Panc1 (cell line): ENCODE results near the gene MORF4L2. TPM values are rescaled to one million over a fixed set of nuclear protein-coding genes. Genes with fewer than 3 reads are reported as not detected.

Experiments
- ATAC-seq: fragments of 200-7000 bp; cut with Tn5 transposase; 2 replicates; pipeline ENCODE4 v1.9.1; 2020; ENCODE audit warnings: mild to moderate bottlenecking, moderate library complexity
- BruUV-seq: library from RNA; stranded (reverse); fragments of 400-500 nt; replicated peaks from 2 replicates; lab custom pipeline; 2021; lab: Mats Ljungman, UMichigan
- CTCF ChIA-PET: fragments of 300-600 bp; sonication (Branson Sonifier 250); formaldehyde crosslinking; loops from one replicate; lab custom pipeline; 2022; ENCODE audit warnings: antibody characterized with exemption; lab: Charles Lee
- POLR2A ChIA-PET: fragments of 300-600 bp; sonication (Branson Sonifier 250); formaldehyde crosslinking; loops from one replicate; lab custom pipeline; 2022; ENCODE audit warnings: antibody characterized with exemption; lab: Charles Lee
- DNase-seq: peaks from one replicate; pipeline ENCODE4 v3.0.0-alpha.2; 2010; ENCODE audit warnings: low read depth, low spot score
- H3K27ac ChIP-seq: 2 replicates; pipeline ENCODE4 v1.5.1; 2011; ENCODE audit warnings: mild to moderate bottlenecking, low read length, inconsistent platforms
- H3K27me3 ChIP-seq: fragments of 200-500 bp; sonication (Bioruptor generic); 2 replicates; pipeline ENCODE4 v1.6.0; 2014; ENCODE audit warnings: low read length, inconsistent platforms; ENCODE audit not compliant: control insufficient read depth, insufficient read depth
- H3K36me3 ChIP-seq: fragments of 200-500 bp; sonication (Bioruptor generic); 2 replicates; pipeline ENCODE4 v1.5.1; 2014; ENCODE audit warnings: inconsistent platforms, mild to moderate bottlenecking, low read length, moderate library complexity; ENCODE audit not compliant: control insufficient read depth, insufficient read depth
- H3K4me1 ChIP-seq: 2 replicates; pipeline ENCODE4 v1.5.1; 2011; ENCODE audit warnings: inconsistent platforms, mild to moderate bottlenecking, low read length, moderate library complexity; ENCODE audit not compliant: control insufficient read depth, insufficient read depth
- H3K4me3 ChIP-seq, 2 experiments: 2 replicates each; pipeline ENCODE4 v1.5.1; 2011 to 2012; ENCODE audit warnings: low read depth in 2 of 2, low read length in 2 of 2, mild to moderate bottlenecking in 2 of 2, inconsistent platforms in 1 of 2, moderate library complexity in 1 of 2
- H3K9me3 ChIP-seq: fragments of 200-500 bp; sonication (Bioruptor generic); 2 replicates; pipeline ENCODE4 v1.5.1; 2014; ENCODE audit warnings: low read depth, mild to moderate bottlenecking, inconsistent platforms, low read length, moderate library complexity; ENCODE audit not compliant: control insufficient read depth, insufficient read depth
- CTCF ChIP-seq: fragments of 450-650 bp; IDR thresholded peaks from 2 replicates; pipeline ENCODE4 v1.5.1; 2017; ENCODE audit warnings: mild to moderate bottlenecking
- POLR2AphosphoS5 ChIP-seq: IDR thresholded peaks from 2 replicates; pipeline ENCODE4 v1.6.1; 2012; ENCODE audit warnings: mild to moderate bottlenecking, low read depth, low read length, moderate library complexity
- REST ChIP-seq, 2 experiments: IDR thresholded peaks; 2 replicates each; pipeline ENCODE4 v1.6.1; 2011 to 2012; ENCODE audit warnings: low read depth in 2 of 2, control low read depth in 1 of 2, low read length in 1 of 2, mild to moderate bottlenecking in 1 of 2, moderate library complexity in 1 of 2; ENCODE audit not compliant: insufficient read depth in 1 of 2
- SIN3A ChIP-seq: IDR thresholded peaks from 2 replicates; pipeline ENCODE4 v1.6.1; 2012; ENCODE audit warnings: low read depth, mild to moderate bottlenecking, low read length, moderate library complexity, borderline replicate concordance; ENCODE audit not compliant: insufficient read depth
- TCF7L2 ChIP-seq: IDR thresholded peaks from 2 replicates; pipeline ENCODE4 v1.6.1; 2011; ENCODE audit warnings: mild to moderate bottlenecking, low read depth, low read length, inconsistent platforms
- in situ Hi-C: cut with HindIII; loops from 2 replicates; pipeline ENCODE4 v1.10.0; 2016; ENCODE audit warnings: low sequenced_read_pairs, low pct_unique_long_range_greater_than_20kb
- intact Hi-C: fragments of 100-400 bp; cut with micrococcal nuclease; formaldehyde crosslinking; loops from one replicate; pipeline ENCODE4 v1.10.0; 2022; ENCODE audit not compliant: unreplicated experiment
- total RNA-seq: library from RNA; stranded (reverse); gene quantifications from one replicate; pipeline ENCODE4 v1.2.1, GENCODE V29; 2021; ENCODE audit not compliant: unreplicated experiment

Gene MORF4L2
- total RNA-seq, 1 experiment from 2014 or later: 500 TPM

GRCh38 chrX:103704863-103705262 is 18.4 kb upstream of the MORF4L2 start:
- Histone ChIP-seq H3K4me3 (no peak overlapping the region), H3K27ac (no peak overlapping the region), H3K27me3 (peaks cover 8% of the 10 kb centered on the region), H3K4me1 (no peaks in the 10 kb centered on the region), H3K36me3 (no peaks in the 10 kb centered on the region), H3K9me3 (no peaks in the 10 kb centered on the region)
- in situ Hi-C loops (no loop called here), intact Hi-C loops (no loop called here)
- no TSS peak for BruUV-seq
- CTCF ChIA-PET: no interaction called here
- POLR2A ChIA-PET: no interaction called here
- TF ChIP-seq REST (IDR thresholded peaks at IDR 0.05; ENCODE audit: insufficient read depth in 1 of 2, low read depth in 2 of 2, low read length in 1 of 2) (no peak), CTCF (no peak), SIN3A (no peak), POLR2AphosphoS5 (no peak), TCF7L2 (no peak)
- ATAC-seq (no peak), DNase-seq (no peak)

GRCh38 chrX:103699243-103699642 is 12.7 kb upstream of the MORF4L2 start:
- ChIA-PET CTCF (no interaction called here), POLR2A (no interaction called here)
- TF ChIP-seq SIN3A: no peak
- no peak for TF ChIP-seq POLR2AphosphoS5
- no peak for TF ChIP-seq TCF7L2
- peaks cover 8% of the 10 kb centered on the region for H3K27me3 ChIP-seq
- intact Hi-C loops (no loop called here), in situ Hi-C loops (no loop called here)
- H3K4me1 ChIP-seq: no peaks in the 10 kb centered on the region
- H3K9me3 ChIP-seq: no peaks in the 10 kb centered on the region
- DNase-seq (no peak), ATAC-seq (no peak)
- H3K4me3 ChIP-seq: no peak overlapping the region
- H3K36me3 ChIP-seq: no peaks in the 10 kb centered on the region
- BruUV-seq: no TSS peak
- no peak overlapping the region for H3K27ac ChIP-seq

- Histone ChIP-seq H3K27ac (no peak overlapping the region), H3K4me3 (no peak overlapping the region), H3K27me3 (peaks cover 3% of the 10 kb centered on the region; the same call in 1 of the 2 replicates), H3K4me1 (no peaks in the 10 kb centered on the region), H3K9me3 (no peaks in the 10 kb centered on the region), H3K36me3 (no peaks in the 10 kb centered on the region)
- no peak for TF ChIP-seq SIN3A
- CTCF ChIA-PET: no interaction called here
- BruUV-seq: no TSS peak
- intact Hi-C loops (no loop called here), in situ Hi-C loops (no loop called here)
- DNase-seq (no peak), ATAC-seq (no peak)
- POLR2A ChIA-PET: no interaction called here
Observed at GRCh38 chrX:103697687-103698086, 11.2 kb upstream of the MORF4L2 start.
